ENCODE results near the gene ABCA5. TPM values are rescaled to one million over a fixed set of nuclear protein-coding genes. Genes with fewer than 3 reads are reported as not detected.
A peak's percentile ranks its signal among the peaks of the same experiment; 100 is the strongest.

ABCA5 gene
- total RNA-seq, 6 donors from 2014 or later = 10.5 to 62.4 (median 23.1) TPM

GRCh38 chr17:69331756-69332155, 4.8 kb upstream of the ABCA5 start:
- Histone ChIP-seq H3K4me1 (peaks cover 0 to 8% (median 6%) of the 10 kb centered on the region in 4 donors), H3K27me3 (no peaks in the 10 kb centered on the region), H3K9me3 (no peaks in the 10 kb centered on the region), H3K27ac (no peak overlapping the region), H3K4me3 (no peak overlapping the region), H3K36me3 (no peaks in the 10 kb centered on the region)
- WGBS, 2 donors = 79 to 84% methylated on average over 2 of the region's 2 CpGs
- no peak for DNase-seq
- no peak for ATAC-seq (ENCODE audit: low FRiP score in 2 of 2)
- TF ChIP-seq EP300 (IDR thresholded peaks at IDR 0.05) (no peak), POLR2AphosphoS5 (IDR thresholded peaks at IDR 0.05) (no peak), POLR2A (IDR thresholded peaks at IDR 0.05) (no peak)
- TF ChIP-seq, protein P1, sequence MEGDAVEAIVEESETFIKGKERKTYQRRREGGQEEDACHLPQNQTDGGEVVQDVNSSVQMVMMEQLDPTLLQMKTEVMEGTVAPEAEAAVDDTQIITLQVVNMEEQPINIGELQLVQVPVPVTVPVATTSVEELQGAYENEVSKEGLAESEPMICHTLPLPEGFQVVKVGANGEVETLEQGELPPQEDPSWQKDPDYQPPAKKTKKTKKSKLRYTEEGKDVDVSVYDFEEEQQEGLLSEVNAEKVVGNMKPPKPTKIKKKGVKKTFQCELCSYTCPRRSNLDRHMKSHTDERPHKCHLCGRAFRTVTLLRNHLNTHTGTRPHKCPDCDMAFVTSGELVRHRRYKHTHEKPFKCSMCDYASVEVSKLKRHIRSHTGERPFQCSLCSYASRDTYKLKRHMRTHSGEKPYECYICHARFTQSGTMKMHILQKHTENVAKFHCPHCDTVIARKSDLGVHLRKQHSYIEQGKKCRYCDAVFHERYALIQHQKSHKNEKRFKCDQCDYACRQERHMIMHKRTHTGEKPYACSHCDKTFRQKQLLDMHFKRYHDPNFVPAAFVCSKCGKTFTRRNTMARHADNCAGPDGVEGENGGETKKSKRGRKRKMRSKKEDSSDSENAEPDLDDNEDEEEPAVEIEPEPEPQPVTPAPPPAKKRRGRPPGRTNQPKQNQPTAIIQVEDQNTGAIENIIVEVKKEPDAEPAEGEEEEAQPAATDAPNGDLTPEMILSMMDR (IDR thresholded peaks at IDR 0.05) = no peak

GRCh38 chr17:69326377-69327059, 415 bp downstream of the ABCA5 start:
- TF ChIP-seq POLR2AphosphoS5 (IDR thresholded peaks at IDR 0.05) (no peak), EP300 (IDR thresholded peaks at IDR 0.05) (no peak), POLR2A (IDR thresholded peaks at IDR 0.05) (peak in 1 of 4 donors; percentile 64)
- TF ChIP-seq, protein P1 (IDR thresholded peaks at IDR 0.05) = peak in 1 of 6 experiments; percentile 11
- DNase-seq (no peak), ATAC-seq (ENCODE audit: low FRiP score in 2 of 2) (peak in 1 of 2 donors; percentile 54)
- Histone ChIP-seq H3K27ac (peak overlapping the region; percentile 83 to 91 (median 90)), H3K27me3 (no peaks in the 10 kb centered on the region), H3K36me3 (no peaks in the 10 kb centered on the region), H3K4me1 (peaks cover 11 to 19% (median 13%) of the 10 kb centered on the region in 4 donors), H3K9me3 (no peaks in the 10 kb centered on the region), H3K4me3 (peak overlapping the region; percentile 56 to 90 (median 80))
- WGBS, 2 donors = 1% methylated on average over 29 to 42 of the region's 51 CpGs

GRCh38 chr17:69325518-69326376, 1.2 kb downstream of the ABCA5 start:
- H3K27me3 ChIP-seq = no peaks in the 10 kb centered on the region
- H3K4me3 ChIP-seq = peak overlapping the region; percentile 56 to 90 (median 80)
- DNase-seq (peak in 1 of 2 donors; percentile 23), ATAC-seq (ENCODE audit: low FRiP score in 2 of 2) (no peak)
- no peaks in the 10 kb centered on the region for H3K36me3 ChIP-seq
- H3K4me1 ChIP-seq = peaks cover 11 to 19% (median 13%) of the 10 kb centered on the region in 4 donors
- H3K9me3 ChIP-seq = no peaks in the 10 kb centered on the region
- TF ChIP-seq EP300 (IDR thresholded peaks at IDR 0.05) = no peak
- TF ChIP-seq, protein P1 (IDR thresholded peaks at IDR 0.05) = no peak
- no peak for TF ChIP-seq POLR2AphosphoS5 (IDR thresholded peaks at IDR 0.05)
- TF ChIP-seq POLR2A (IDR thresholded peaks at IDR 0.05) = no peak
- 52 to 53% methylated on average over 15 of the region's 15 CpGs for WGBS, 2 donors
- H3K27ac ChIP-seq = peak overlapping the region in 2 of 4 donors; percentile 89 to 90

- H3K36me3 ChIP-seq = no peaks in the 10 kb centered on the region
- peaks cover 11 to 19% (median 13%) of the 10 kb centered on the region in 4 donors for H3K4me1 ChIP-seq
- H3K4me3 ChIP-seq = no peak overlapping the region
- no peaks in the 10 kb centered on the region for H3K9me3 ChIP-seq
- TF ChIP-seq POLR2A (IDR thresholded peaks at IDR 0.05) (no peak), EP300 (IDR thresholded peaks at IDR 0.05) (no peak), POLR2AphosphoS5 (IDR thresholded peaks at IDR 0.05) (no peak)
- TF ChIP-seq, protein P1 (IDR thresholded peaks at IDR 0.05) = no peak
- no peak for DNase-seq
- no peak overlapping the region for H3K27ac ChIP-seq
- 14 to 42% methylated on average over 1 of the region's 1 CpG for WGBS, 2 donors
- ATAC-seq (ENCODE audit: low FRiP score in 2 of 2) = no peak
- no peaks in the 10 kb centered on the region for H3K27me3 ChIP-seq
These were observed 3.1 kb downstream of the ABCA5 start for GRCh38 chr17:69323806-69324205.

Data from upper lobe of left lung (tissue), 6 donors.